Measurements from ENCODE around the gene SRGAP2B.
"Not testable (repeated sequence)": the region's sequence is repeated elsewhere in the genome, so short reads cannot be mapped to it uniquely, and the experiment has no call there.

SRGAP2B gene

GRCh38 chr1:145036019-145036418 is 59.1 kb downstream of the SRGAP2B start:
- not testable (repeated sequence) for DNase-seq

- DNase-seq: not testable (repeated sequence)
Measured at GRCh38 chr1:145033523-145033922, 61.6 kb downstream of the SRGAP2B start.

GRCh38 chr1:145027251-145027650 is 67.9 kb downstream of the SRGAP2B start:
- DNase-seq: not testable (repeated sequence)

- not testable (repeated sequence) for DNase-seq
Measured at GRCh38 chr1:145025286-145025685, 69.8 kb downstream of the SRGAP2B start.

GRCh38 chr1:145022259-145022658 is 72.9 kb downstream of the SRGAP2B start:
- DNase-seq: not testable (repeated sequence)

- not testable (repeated sequence) for DNase-seq
Measured at GRCh38 chr1:145021749-145022148, 73.4 kb downstream of the SRGAP2B start.

GRCh38 chr1:145019709-145020108 is 75.4 kb downstream of the SRGAP2B start:
- DNase-seq: not testable (repeated sequence)

GRCh38 chr1:145017725-145018124 is 77.4 kb downstream of the SRGAP2B start:
- not testable (repeated sequence) for DNase-seq

GRCh38 chr1:145016492-145016862 is 78.7 kb downstream of the SRGAP2B start:
- not testable (repeated sequence) for DNase-seq

GRCh38 chr1:145015744-145016491 is 79.2 kb downstream of the SRGAP2B start:
- not testable (repeated sequence) for DNase-seq

- DNase-seq: not testable (repeated sequence)
Measured at GRCh38 chr1:145013353-145013752, 81.8 kb downstream of the SRGAP2B start.

GRCh38 chr1:145011811-145012210 is 83.3 kb downstream of the SRGAP2B start:
- DNase-seq: not testable (repeated sequence)

- DNase-seq: not testable (repeated sequence)
Measured at GRCh38 chr1:145010580-145010979, 84.5 kb downstream of the SRGAP2B start.

- DNase-seq: not testable (repeated sequence)
Measured at GRCh38 chr1:145009928-145010327, 85.2 kb downstream of the SRGAP2B start.

GRCh38 chr1:145008388-145008787 is 86.7 kb downstream of the SRGAP2B start:
- DNase-seq: not testable (repeated sequence)

GRCh38 chr1:145005142-145005541 is 90.0 kb downstream of the SRGAP2B start:
- not testable (repeated sequence) for DNase-seq

- DNase-seq: not testable (repeated sequence)
Measured at GRCh38 chr1:145001381-145001780, 93.7 kb downstream of the SRGAP2B start.

GRCh38 chr1:145000743-145001326 is 94.3 kb downstream of the SRGAP2B start:
- DNase-seq: not testable (repeated sequence)

GRCh38 chr1:145000074-145000742 is 94.9 kb downstream of the SRGAP2B start:
- not testable (repeated sequence) for DNase-seq

GRCh38 chr1:144998981-144999273 is 96.2 kb downstream of the SRGAP2B start:
- DNase-seq: not testable (repeated sequence)

- DNase-seq: not testable (repeated sequence)
Measured at GRCh38 chr1:144998134-144998980, 96.8 kb downstream of the SRGAP2B start.

GRCh38 chr1:144995833-144996410 is 99.2 kb downstream of the SRGAP2B start:
- DNase-seq: not testable (repeated sequence)
